ENCODE results near the gene PFKFB4.

Gene PFKFB4

DNA sequence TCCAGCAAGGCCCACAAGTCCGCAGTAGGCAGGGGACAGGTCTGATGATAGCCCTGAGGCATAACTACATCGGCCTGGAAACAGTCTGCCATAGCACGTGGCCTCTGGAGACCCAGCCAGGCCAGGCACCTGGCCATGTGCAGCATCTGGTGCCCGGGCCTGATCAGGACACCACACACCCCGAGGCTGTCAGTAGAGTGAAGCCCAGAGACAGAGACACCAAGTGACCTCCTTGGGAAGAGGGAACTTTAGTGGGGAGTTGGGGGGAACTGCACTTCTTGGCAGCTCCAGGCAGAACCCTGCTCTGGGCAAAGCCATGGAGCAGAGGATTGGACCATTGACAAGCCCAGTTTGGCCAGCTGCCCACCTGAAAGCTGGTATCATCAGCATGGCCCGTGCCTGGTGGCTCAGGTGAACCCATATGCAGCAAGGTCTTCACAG is 53.9 kb downstream of the PFKFB4 start:
- Histone ChIP-seq H3K27me3 (ENCODE audit: insufficient read depth, low read length) (no peaks in the 10 kb centered on the region), H2AFZ (ENCODE audit: low read length) (no peak overlapping the region), H3F3A (ENCODE audit: insufficient read depth, low read length) (no peaks in the 10 kb centered on the region), H3K27ac (ENCODE audit: low read depth, low read length, poor library complexity, severe bottlenecking) (no peak overlapping the region), H3K4me3 (ENCODE audit: low read depth, low read length, poor library complexity, severe bottlenecking) (no peak overlapping the region), H3K9me2 (ENCODE audit: low read depth, low read length) (no peaks in the 10 kb centered on the region), H3K36me3 (ENCODE audit: insufficient read depth, low read length) (no peaks in the 10 kb centered on the region), H3K9ac (ENCODE audit: low read length) (no peak overlapping the region), H4K20me1 (ENCODE audit: insufficient read depth, low read length) (no peaks in the 10 kb centered on the region), H3K9me3 (ENCODE audit: low read length) (no peaks in the 10 kb centered on the region), H3K4me1 (ENCODE audit: insufficient read depth, low read length, severe bottlenecking) (peaks cover 14% of the 10 kb centered on the region), H3K4me2 (ENCODE audit: low read length) (no peak overlapping the region; the same call in 1 of the 2 replicates), H3K79me2 (ENCODE audit: insufficient read depth, low read length) (no peaks in the 10 kb centered on the region)
- TF ChIP-seq EZH2 (IDR thresholded peaks at IDR 0.05; ENCODE audit: borderline replicate concordance, low read length), result no peak
- TF ChIP-seq, protein P1, sequence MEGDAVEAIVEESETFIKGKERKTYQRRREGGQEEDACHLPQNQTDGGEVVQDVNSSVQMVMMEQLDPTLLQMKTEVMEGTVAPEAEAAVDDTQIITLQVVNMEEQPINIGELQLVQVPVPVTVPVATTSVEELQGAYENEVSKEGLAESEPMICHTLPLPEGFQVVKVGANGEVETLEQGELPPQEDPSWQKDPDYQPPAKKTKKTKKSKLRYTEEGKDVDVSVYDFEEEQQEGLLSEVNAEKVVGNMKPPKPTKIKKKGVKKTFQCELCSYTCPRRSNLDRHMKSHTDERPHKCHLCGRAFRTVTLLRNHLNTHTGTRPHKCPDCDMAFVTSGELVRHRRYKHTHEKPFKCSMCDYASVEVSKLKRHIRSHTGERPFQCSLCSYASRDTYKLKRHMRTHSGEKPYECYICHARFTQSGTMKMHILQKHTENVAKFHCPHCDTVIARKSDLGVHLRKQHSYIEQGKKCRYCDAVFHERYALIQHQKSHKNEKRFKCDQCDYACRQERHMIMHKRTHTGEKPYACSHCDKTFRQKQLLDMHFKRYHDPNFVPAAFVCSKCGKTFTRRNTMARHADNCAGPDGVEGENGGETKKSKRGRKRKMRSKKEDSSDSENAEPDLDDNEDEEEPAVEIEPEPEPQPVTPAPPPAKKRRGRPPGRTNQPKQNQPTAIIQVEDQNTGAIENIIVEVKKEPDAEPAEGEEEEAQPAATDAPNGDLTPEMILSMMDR (IDR thresholded peaks at IDR 0.05; ENCODE audit: low read length), result no peak

DNA sequence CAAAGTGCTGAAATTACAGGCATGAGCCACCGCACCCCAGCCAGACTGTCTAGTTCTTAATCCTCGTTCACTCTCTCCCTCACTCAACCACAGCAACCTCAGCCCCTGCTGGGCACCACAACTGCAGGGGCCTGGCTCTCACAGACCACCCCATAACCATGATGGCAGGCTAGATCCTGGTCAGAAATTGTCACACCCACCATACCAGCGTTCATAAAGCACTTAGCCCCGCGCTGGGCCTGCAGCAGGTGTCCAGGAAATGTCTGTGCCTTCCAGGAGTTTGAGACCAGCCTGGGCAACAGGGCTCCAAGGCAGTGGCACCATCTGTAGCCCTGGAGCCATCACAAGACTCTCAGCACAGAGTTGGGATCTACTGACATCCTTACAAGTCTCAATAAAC is 54.5 kb downstream of the PFKFB4 start:
- Histone ChIP-seq H3K4me2 (ENCODE audit: low read length) (no peak overlapping the region), H3K27me3 (ENCODE audit: insufficient read depth, low read length) (no peaks in the 10 kb centered on the region)

DNA sequence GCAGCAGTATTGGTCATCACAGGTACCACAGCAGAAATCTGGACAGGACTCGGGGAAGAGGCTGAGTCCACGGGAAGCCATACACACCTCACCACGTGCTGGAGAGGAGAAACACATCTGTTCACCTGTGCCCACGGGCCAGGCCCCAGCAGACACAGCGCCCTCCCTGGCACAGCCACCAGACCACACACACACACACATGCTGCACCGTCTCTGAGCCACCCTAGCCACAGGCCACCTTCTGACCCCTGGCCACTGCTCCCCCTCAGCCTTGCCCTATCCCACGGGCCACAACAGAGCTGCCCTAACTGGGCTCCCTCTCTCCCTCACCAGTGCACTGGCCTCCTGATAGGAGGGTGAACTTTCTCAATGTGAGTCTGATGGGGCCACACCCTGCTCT is 55.4 kb downstream of the PFKFB4 start:
- Histone ChIP-seq H3K4me2 (ENCODE audit: low read length) (no peak overlapping the region), H3F3A (ENCODE audit: insufficient read depth, low read length) (no peaks in the 10 kb centered on the region), H3K4me3 (ENCODE audit: low read depth, low read length, poor library complexity, severe bottlenecking) (no peak overlapping the region), H3K36me3 (ENCODE audit: insufficient read depth, low read length) (no peaks in the 10 kb centered on the region), H3K9me3 (ENCODE audit: low read length) (no peaks in the 10 kb centered on the region), H3K27me3 (ENCODE audit: insufficient read depth, low read length) (no peaks in the 10 kb centered on the region), H3K27ac (ENCODE audit: low read depth, low read length, poor library complexity, severe bottlenecking) (no peak overlapping the region), H3K4me1 (ENCODE audit: insufficient read depth, low read length, severe bottlenecking) (peaks cover 14% of the 10 kb centered on the region), H3K9ac (ENCODE audit: low read length) (no peak overlapping the region), H4K20me1 (ENCODE audit: insufficient read depth, low read length) (no peaks in the 10 kb centered on the region), H3K9me2 (ENCODE audit: low read depth, low read length) (no peaks in the 10 kb centered on the region), H3K79me2 (ENCODE audit: insufficient read depth, low read length) (no peaks in the 10 kb centered on the region), H2AFZ (ENCODE audit: low read length) (no peak overlapping the region)
- TF ChIP-seq, protein P1 (IDR thresholded peaks at IDR 0.05; ENCODE audit: low read length), result 0 out of 2 replicates have a peak, but pooled peaks have one; percentile 14
- no peak for TF ChIP-seq EZH2 (IDR thresholded peaks at IDR 0.05; ENCODE audit: borderline replicate concordance, low read length)

More for the DNA sequence above, 54.5 kb downstream of the PFKFB4 start:
- no peak overlapping the region for H2AFZ ChIP-seq (ENCODE audit: low read length)
- H3K36me3 ChIP-seq (ENCODE audit: insufficient read depth, low read length), result no peaks in the 10 kb centered on the region
- H3K27ac ChIP-seq (ENCODE audit: low read depth, low read length, poor library complexity, severe bottlenecking), result no peak overlapping the region
- no peaks in the 10 kb centered on the region for H4K20me1 ChIP-seq (ENCODE audit: insufficient read depth, low read length)
- no peaks in the 10 kb centered on the region for H3F3A ChIP-seq (ENCODE audit: insufficient read depth, low read length)
- no peak overlapping the region for H3K4me3 ChIP-seq (ENCODE audit: low read depth, low read length, poor library complexity, severe bottlenecking)
- H3K9me3 ChIP-seq (ENCODE audit: low read length), result no peaks in the 10 kb centered on the region
- H3K79me2 ChIP-seq (ENCODE audit: insufficient read depth, low read length), result no peaks in the 10 kb centered on the region
- no peak overlapping the region for H3K9ac ChIP-seq (ENCODE audit: low read length)
- TF ChIP-seq EZH2 (IDR thresholded peaks at IDR 0.05; ENCODE audit: borderline replicate concordance, low read length), result no peak
- peaks cover 14% of the 10 kb centered on the region for H3K4me1 ChIP-seq (ENCODE audit: insufficient read depth, low read length, severe bottlenecking)
- no peaks in the 10 kb centered on the region for H3K9me2 ChIP-seq (ENCODE audit: low read depth, low read length)

DNA sequence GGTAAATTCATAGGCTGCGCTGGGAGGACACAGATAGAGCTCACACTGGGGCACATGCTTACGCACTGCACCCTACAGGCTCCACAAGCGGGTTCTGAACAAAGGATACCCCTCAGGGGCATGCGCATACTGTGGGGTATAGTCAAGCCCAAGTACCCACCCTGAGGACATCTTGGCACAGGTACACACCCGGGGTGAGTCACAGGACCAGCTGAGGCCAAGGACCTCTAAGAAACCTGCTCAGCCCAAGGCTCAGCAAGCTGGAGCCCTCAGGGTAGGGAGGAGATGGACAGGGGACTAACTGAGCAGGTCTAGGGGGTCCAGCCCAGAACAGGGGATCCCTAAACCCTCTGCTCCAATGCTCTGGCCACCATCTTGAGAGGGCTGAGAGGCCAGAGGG is 55.9 kb downstream of the PFKFB4 start:
- Histone ChIP-seq H4K20me1 (ENCODE audit: insufficient read depth, low read length) (no peaks in the 10 kb centered on the region), H3K4me2 (ENCODE audit: low read length) (no peak overlapping the region), H3K4me3 (ENCODE audit: low read depth, low read length, poor library complexity, severe bottlenecking) (no peak overlapping the region)

More for the DNA sequence above, 55.9 kb downstream of the PFKFB4 start:
- peaks cover 14% of the 10 kb centered on the region for H3K4me1 ChIP-seq (ENCODE audit: insufficient read depth, low read length, severe bottlenecking)
- no peak overlapping the region for H3K9ac ChIP-seq (ENCODE audit: low read length)
- H3K36me3 ChIP-seq (ENCODE audit: insufficient read depth, low read length), result no peaks in the 10 kb centered on the region
- no peaks in the 10 kb centered on the region for H3K27me3 ChIP-seq (ENCODE audit: insufficient read depth, low read length)
- H3K9me3 ChIP-seq (ENCODE audit: low read length), result no peaks in the 10 kb centered on the region
- TF ChIP-seq, protein P1 (IDR thresholded peaks at IDR 0.05; ENCODE audit: low read length), result no peak
- TF ChIP-seq EZH2 (IDR thresholded peaks at IDR 0.05; ENCODE audit: borderline replicate concordance, low read length), result no peak
- no peak overlapping the region for H2AFZ ChIP-seq (ENCODE audit: low read length)
- no peak overlapping the region for H3K27ac ChIP-seq (ENCODE audit: low read depth, low read length, poor library complexity, severe bottlenecking)
- no peaks in the 10 kb centered on the region for H3K79me2 ChIP-seq (ENCODE audit: insufficient read depth, low read length)
- H3F3A ChIP-seq (ENCODE audit: insufficient read depth, low read length), result no peaks in the 10 kb centered on the region
- no peaks in the 10 kb centered on the region for H3K9me2 ChIP-seq (ENCODE audit: low read depth, low read length)

Data from OCI-LY1 (cell line).